Measurements from ENCODE around the gene CD81.

Gene CD81

DNA sequence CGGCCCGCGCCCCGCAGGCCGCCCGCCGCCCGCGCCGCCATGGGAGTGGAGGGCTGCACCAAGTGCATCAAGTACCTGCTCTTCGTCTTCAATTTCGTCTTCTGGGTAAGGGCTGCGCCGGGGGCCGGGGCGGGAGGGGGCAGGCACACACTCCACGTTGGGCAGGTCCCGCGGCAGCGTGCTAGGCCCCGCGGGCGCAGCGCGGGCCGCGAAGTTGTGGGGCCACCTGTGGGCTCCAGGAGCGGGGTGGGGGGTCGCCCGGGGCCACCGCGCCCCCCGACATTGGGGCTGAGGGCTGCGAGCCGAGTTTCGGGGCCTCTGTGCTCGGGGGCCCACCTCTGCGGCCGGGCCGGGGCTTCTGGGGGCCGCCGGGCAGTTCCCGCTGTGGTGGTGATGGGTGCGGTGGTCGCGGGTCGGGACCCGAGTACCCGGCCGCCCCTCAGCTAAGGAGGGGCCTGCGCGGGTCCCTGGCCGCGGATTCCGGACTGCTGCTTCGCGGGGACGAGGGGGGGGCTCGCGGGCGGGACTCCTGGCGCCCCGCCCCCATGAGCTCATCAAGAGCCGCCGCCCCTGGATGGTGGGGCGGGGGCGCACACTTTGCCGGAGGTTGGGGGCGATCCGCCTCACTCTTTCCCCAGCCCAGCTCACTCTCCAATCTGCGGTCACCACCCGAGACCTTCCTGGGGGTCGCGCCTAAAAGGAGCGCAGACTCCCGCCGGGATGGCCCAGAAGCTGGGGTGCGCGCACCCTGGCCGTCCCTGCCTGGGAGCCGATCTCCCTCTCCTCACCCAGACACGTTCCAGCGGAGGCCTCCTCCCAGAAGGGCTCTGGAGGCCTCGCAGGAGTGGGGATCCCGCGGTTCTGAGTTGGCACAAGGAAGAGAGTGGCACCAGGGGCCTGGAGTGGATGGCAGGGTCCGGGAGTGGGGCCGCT lies 667 bp downstream of the CD81 start:
- DNase-seq, result peak; percentile 53 to 66

DNA sequence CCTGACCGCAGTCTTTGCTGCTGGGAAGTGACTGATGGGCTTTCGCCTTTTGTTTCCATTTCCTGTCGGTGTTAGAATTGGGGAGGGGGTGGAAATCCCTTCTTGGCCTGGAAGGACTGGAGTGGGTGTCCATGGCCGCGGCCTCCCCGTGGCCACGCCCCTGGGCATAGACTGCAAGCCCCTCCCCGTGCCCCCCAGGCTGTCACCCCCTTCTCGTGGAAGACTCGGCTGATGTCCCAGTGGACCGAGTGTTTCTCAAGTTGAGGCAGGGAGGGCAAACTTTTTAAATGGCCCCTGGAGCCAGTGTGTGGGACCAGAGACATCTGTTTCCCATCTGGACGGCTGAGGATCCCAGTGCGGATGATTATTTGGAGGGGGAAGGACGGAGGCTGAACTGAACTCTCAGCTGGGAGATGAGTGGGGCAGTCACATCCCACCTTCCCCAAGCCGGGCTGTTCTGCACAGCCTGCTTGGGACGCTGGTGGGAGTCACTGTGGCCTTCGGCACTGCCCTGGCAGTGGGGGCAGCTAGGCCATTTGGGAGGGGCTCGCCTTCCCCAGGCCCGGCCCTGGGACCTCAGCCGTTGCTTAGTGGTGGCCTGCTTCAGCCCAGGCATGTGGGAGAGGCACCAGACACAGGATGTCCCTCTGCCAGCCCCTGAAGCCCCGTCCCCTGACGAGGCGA lies 1.6 kb downstream of the CD81 start:
- no peak for DNase-seq

DNA sequence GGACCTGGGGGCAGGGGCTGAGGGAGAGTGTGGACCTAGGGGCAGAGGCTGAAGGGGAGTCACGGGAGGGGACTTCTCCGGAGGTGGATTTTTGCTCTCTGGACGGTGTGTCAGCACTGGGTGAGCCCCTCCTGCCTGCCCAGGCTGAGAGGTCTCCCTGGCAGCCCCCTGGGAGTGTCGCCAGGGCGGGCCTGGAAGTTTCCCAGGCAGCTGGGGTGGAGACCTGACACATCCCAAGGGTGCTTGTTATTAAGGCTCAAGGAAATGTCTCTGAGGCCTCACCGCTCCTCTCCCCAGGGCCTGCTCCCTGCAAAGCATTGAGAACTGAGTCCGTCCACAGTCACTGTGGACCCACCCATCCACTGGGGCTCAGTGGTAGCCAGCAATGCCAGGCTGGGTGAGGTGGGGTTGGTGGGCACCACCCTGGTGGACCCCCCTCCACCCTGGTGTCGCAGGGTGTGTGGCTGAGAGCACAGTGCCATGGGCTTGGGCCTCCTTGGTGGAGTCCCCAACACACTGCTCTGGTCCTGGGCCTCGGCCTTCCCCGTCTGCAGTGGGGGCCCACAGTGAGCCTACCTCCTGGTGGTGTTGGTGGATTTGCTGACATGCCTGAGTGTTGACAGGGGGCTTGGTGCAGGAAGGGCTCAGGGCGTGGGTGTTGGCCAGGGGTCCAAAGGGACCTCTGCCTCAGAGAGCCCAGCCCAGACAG lies 2.5 kb downstream of the CD81 start:
- no peak for DNase-seq

GRCh38 chr11:2380396-2380795 lies 3.3 kb downstream of the CD81 start:
- DNase-seq, result no peak

DNA sequence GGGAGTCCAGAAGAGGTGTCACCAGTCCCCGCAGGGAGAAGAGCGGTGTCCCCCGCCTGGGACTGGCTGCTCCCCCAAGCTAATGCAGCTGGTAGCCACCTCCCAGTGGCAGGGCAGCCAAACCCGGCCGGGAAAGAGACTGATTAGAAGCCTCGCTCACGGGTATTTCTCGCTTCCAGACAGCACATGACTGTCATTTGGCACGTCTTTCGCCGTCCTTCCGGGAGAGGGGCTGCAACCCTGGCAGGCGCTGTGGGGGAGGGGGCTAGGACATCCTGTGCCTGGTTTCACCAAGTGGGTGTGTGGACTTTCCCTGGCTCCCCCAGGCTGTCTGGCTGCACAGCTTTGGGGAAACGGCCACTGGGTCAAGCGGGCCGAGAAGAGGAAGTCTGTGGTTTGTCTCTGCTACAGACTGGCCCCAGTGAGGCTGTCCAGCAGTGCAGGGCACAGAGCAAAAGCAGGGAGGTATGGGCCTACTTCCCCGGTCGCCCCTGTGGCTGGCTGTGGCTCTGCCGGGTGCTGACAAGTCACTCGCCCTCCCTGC lies 3.8 kb downstream of the CD81 start:
- peak in 1 of 2 donors; percentile 51 for DNase-seq

- DNase-seq, result no peak
These were observed 4.5 kb downstream of the CD81 start for GRCh38 chr11:2381494-2382128.

DNA sequence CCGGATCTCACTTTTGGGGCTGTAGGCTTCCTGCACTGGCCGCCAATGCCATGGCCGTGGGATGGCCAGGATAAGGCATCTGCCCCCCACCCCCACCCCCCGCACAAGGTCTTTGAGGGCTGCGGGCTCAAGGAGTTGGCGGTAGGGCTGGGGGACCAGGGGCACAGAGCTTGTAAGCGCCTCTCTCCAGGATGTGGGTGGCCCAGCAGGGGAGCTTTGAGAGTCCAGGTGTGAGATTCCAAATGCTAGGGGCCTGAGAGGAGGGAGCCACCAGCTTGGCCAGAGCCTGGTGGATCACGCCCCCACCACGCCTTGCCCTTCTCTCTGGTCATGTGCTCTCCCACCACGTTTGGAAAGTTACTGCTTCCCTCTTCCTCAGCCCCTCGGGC lies 5.0 kb downstream of the CD81 start:
- peak in 1 of 2 donors; percentile 2 for DNase-seq

GRCh38 chr11:2382936-2383851 lies 6.1 kb downstream of the CD81 start:
- DNase-seq, result no peak

DNA sequence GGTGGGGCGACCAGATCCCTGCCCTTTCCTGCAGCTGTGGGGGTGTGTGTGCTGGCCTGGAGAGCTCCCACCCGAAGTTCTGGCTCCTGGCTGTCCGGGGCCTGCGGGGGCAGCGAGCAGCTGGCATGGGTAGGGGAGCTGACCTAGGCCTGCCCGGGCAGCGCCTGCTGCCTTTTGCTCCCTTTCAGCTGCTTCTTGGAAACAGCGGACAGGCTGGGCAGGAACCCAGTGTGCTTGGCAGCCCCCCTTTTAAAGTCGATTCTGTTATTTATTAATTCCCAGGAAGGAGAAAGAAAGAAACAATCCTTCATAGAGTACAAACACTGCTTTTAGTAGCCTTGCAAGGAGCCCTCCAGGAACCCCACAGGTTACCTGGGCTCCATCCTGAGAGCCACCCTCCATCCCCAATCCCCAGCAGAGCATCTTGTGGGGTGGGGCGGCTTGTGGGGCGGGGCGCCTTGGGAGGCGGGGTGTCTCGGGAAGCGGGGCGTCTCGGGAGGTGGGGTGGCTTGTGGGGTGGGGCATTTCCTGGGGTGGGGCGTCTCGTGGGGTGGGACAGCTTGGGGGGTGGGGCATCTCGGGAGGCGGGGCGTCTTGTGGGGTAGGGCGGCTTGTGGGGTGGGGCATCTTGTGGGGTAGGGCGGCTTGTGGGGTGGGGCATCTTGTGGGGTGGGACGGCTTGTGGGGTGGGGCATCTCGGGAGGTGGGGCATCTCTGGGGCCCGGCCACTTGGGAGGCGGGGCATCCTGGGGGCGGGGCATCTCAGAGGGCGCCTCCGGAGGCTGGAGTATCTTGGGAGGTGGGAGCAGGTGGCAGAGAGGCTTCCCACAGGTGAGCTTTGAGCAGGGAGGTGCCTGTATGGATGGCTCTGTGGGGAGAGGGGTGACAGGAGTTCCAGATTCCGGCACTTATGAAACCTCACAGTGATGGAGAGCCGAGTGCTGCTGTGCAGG lies 7.0 kb downstream of the CD81 start:
- DNase-seq, result peak; percentile 72 to 76

DNA sequence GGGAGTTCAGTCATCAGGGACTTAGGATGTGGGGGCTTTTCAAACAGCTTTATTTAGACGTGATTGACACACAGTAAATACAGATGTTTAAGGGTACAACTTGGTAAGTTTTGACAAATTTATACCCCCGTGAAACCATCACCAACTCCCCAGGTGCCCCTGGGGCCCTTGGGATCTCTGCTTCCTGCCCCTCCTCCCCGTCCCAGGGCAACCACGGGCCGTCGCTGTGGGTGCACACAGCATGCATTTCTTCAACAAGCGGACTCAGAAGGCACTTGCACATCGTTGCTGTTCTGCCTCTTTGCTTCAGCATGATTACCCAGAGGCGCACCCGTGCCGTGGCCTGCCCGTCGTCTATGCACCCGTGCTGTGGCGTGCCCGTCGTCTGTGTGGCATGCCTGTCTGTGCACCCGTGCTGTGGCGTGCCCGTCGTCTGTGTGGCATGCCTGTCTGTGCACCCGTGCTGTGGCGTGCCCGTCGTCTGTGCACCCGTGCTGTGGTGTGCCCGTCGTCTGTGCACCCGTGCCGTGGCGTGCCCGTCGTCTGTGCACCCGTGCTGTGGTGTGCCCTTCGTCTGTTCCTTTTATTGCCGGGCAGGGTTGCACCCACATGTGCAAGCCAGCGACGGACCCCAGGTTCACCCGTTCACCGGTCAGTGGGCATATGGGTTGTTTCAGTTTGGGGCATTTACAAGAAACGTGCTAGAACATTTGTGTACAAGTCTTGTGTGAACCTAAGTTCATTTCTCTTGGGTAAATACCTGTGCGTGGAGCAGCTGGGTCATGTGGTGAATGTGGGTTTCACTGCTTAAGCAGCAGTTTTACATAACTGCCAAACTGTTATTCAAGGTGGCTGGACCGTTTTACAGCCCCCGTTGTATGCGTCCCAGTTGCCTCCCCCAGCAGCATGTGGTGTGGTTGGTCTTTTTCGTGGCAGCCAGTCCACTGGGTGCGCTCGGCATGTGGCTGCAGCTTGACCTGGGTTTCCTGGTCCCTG lies 8.3 kb downstream of the CD81 start:
- peak in 1 of 2 donors; percentile 15 for DNase-seq

DNA sequence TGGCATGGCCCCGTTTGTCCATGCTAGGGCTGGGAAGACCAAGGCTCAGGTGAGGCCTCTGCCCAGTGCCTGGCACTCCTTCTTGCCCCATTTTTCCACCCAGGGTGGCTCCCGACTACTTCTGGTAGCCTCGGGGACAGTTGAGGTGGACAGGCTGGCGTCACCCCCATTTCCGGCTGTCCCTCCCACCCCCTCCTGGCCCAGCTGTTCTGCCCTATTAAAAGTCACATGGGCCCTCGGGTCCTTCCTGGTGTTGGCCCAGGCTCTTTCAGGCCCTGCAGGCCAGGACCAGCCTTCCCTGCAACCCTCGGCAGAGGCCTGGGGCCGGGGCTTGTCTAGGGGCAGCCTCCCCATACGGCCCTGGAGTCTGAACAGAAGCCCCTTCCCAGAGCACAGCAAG lies 9.5 kb downstream of the CD81 start:
- DNase-seq, result no peak

GRCh38 chr11:2387266-2387987 lies 10.3 kb downstream of the CD81 start:
- peak; percentile 19 to 54 for DNase-seq

DNA sequence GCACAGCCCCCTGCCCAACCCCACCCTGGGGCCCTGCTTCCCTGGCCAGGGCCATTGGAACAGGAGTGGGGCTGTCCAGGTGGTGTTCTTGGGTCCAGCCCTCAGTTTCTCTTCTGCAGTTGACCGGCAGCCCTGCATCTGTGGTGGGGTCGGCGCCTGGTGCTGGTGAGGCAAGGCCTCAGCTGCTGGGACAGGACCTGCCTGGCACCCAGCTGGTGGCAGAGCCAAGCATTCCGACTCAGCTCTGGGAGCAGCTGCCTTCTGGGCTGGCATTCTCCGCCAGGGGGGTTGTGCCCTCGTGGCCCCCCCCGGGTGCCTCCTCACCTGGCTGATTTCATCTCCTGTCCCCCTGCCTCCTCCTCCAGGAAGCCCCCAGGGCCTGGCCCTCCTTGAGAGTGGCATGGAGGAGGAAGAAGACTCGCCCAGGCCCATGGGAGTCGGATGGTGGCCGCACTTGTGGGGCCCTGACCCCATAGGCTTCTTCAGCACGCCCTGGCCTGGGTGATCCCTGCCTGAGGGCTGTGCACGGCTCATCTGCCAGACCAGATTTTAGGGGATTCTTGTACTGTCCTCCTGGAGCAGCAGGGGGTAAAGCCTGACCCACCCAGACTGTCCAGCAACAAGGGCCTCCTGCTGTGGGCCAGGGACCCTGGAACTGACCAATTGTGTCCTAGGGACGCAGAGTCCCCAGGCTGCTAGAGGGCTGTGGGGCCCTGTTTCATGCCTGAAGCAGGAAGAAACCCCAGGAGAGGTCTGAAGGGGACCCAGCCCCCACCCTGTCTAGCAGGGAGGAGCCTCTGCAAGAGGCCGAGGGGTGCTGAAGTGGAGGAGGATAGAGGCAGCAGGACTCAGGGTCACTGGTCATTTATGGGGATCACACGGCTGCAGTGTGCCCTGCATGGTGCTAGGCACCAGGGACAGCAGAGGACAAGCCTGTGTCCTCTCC lies 11.6 kb downstream of the CD81 start:
- no peak for DNase-seq

- DNase-seq, result no peak
These were observed 12.4 kb downstream of the CD81 start for GRCh38 chr11:2389377-2390026.

- no peak for DNase-seq
These were observed 13.1 kb downstream of the CD81 start for GRCh38 chr11:2390091-2390724.

DNA sequence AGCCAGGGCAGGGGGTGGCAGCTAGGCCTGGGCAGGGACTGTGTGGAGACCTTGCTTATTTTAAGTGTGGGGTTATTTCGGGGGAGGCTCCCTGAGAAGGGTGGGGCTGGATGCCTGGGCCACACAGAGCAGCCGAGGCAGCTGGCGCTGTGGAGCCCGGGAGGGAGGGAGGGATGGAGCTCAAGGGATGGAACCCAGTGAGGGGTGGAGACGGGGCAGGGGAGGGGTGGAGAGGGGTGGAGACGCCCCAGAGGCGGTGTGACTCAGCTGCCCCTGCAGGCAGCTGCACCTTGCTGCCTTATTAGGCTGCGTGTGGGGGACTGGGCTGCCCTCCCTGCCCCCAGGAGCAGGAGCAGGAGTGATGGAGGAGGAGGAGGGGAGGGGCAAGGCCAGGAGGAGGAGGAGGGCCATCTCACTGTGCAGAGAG lies 13.6 kb downstream of the CD81 start:
- DNase-seq, result no peak

Data from CD4-positive, alpha-beta T cell treated with Interferon alpha-2 for 1 hour (primary cell).